ENCODE data around the gene CAMK4. TPM values are rescaled to one million over a fixed set of nuclear protein-coding genes. Genes with fewer than 3 reads are reported as not detected.

Gene CAMK4
- total RNA-seq, 2 experiments from 2014 or later, result 40.6 to 44.4 TPM

DNA sequence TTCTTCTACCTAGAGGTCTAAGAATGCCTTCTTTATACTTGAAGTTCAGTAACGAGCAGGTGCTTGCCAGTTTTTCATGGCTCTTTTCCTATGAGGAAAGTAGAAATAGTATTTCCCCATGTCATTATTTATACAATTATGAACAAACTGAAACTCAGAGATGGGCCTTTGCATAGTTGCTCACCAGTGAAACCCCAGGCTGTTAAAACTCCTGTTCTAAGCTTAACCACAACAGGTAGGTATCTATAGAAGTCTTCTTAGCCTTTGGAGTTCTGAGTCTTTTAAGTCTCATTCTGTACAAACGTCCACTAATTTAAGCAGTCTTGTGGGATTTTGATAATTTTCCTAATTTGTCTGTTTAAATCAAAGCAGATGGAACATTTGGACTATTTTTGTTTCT, 198.1 kb downstream of the CAMK4 start:
- Mint-ChIP-seq H3K36me3 (ENCODE audit: low read depth) (peaks cover 27% of the 10 kb centered on the region), H3K4me3 (no peak overlapping the region), H3K4me1 (ENCODE audit: low read depth) (peaks cover 19% of the 10 kb centered on the region), H3K27ac (no peak overlapping the region), H3K27me3 (ENCODE audit: low read depth) (no peaks in the 10 kb centered on the region), H3K9me3 (peaks cover 10% of the 10 kb centered on the region)
- no peak for DNase-seq
- intact Hi-C loops (cut with micrococcal nuclease), result no loop called here
- CTCF ChIA-PET, result no interaction called here

GRCh38 chr5:111422747-111423720, 198.8 kb downstream of the CAMK4 start:
- CTCF ChIA-PET, result no interaction called here
- H3K9me3 Mint-ChIP-seq, result peaks cover 10% of the 10 kb centered on the region
- no peak overlapping the region for H3K4me3 Mint-ChIP-seq
- no peak overlapping the region for H3K27ac Mint-ChIP-seq
- peaks cover 28% of the 10 kb centered on the region for H3K36me3 Mint-ChIP-seq (ENCODE audit: low read depth)
- peaks cover 26% of the 10 kb centered on the region for H3K4me1 Mint-ChIP-seq (ENCODE audit: low read depth)
- intact Hi-C loops (cut with micrococcal nuclease), result no loop called here
- no peak for DNase-seq
- no peaks in the 10 kb centered on the region for H3K27me3 Mint-ChIP-seq (ENCODE audit: low read depth)

DNA sequence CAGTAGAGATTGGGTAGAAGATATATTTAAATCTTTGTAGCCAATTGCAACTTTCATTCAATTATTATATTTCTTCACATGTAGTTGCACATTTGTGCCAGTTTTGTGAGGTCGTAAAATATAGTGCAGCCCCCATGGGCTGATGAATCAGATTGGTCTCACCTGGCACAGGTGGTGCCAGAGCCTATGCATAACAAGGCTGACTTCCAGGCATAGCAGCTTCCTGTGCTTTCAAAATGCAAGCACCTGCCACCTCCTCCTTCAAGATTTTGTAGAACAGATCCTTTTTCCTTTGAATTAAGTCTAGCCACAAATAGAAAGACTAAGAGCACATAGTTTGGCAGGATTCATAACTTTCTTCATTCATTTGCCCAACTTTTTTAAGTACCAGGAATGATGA, 201.0 kb downstream of the CAMK4 start:
- Mint-ChIP-seq H3K27me3 (ENCODE audit: low read depth) (no peaks in the 10 kb centered on the region), H3K4me1 (ENCODE audit: low read depth) (peaks cover 39% of the 10 kb centered on the region), H3K36me3 (ENCODE audit: low read depth) (peaks cover 28% of the 10 kb centered on the region), H3K27ac (no peak overlapping the region), H3K9me3 (peaks cover 10% of the 10 kb centered on the region), H3K4me3 (no peak overlapping the region)
- no peak for DNase-seq
- intact Hi-C loops (cut with micrococcal nuclease), result no loop called here
- CTCF ChIA-PET, result interaction anchor here (0.6 kb wide), 2 partner anchors 27 to 270 kb away, joined by 3 read pairs; no protein-coding TSS in a partner anchor

DNA sequence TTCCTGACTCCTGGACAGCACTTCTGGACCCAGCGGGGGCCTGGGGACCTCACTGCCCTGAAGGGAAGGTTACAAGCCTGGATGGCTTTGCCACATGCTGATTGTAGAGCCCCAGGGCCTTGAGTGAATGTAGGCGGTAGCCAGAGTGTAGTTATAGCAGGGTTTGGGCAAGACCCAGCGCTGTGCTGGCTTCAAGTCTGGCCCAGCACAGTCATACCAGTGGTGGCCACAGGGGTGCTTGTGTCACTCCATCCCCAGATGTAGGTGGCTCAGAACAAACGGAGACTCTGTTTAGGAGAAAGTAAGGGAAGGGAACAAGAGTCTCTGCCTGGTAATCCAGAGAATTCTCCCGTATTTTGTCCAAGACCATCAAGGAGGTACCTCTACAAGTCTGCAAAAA, 203.6 kb downstream of the CAMK4 start:
- Mint-ChIP-seq H3K27ac (no peak overlapping the region), H3K4me3 (no peak overlapping the region), H3K36me3 (ENCODE audit: low read depth) (peaks cover 16% of the 10 kb centered on the region), H3K4me1 (ENCODE audit: low read depth) (peaks cover 43% of the 10 kb centered on the region), H3K27me3 (ENCODE audit: low read depth) (no peaks in the 10 kb centered on the region), H3K9me3 (peaks cover 9% of the 10 kb centered on the region)
- CTCF ChIA-PET, result no interaction called here
- no peak for DNase-seq
- intact Hi-C loops (cut with micrococcal nuclease), result no loop called here

DNA sequence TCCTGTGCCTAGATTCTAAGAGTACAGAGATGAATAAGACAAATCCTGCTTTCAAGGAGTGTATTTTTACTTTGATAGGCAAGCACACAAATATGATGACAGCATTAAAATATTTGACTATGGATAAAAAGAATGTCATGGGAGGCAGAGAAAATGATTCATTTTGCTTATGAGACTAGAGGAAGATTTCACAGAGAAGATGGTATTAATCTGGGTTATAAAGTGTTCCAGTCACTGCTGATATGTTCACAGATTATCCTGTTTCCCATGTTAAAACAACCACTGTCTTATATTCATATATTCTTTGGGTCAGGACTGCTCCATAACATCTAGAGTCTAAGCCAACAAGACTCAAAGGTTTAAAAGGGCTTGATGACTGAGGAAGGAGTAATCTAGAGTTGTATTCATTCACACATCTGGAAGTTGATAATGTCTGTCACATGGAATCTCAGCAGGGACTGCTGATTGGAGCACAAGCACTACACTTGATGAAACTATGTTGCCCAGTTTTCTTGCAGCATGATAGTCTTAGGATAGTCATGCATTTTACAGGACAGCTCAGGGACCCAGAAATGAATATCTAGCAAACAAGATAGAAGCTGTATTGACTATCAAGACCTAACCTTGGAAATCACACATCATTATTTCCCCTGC, 208.8 kb downstream of the CAMK4 start:
- Mint-ChIP-seq H3K27me3 (ENCODE audit: low read depth) (no peaks in the 10 kb centered on the region), H3K9me3 (peaks cover 8% of the 10 kb centered on the region), H3K4me1 (ENCODE audit: low read depth) (peaks cover 33% of the 10 kb centered on the region), H3K4me3 (no peak overlapping the region), H3K36me3 (ENCODE audit: low read depth) (peaks cover 10% of the 10 kb centered on the region), H3K27ac (no peak overlapping the region)
- intact Hi-C loops (cut with micrococcal nuclease), result no loop called here
- CTCF ChIA-PET, result interaction anchor here (1.2 kb wide), 1 partner anchor 286 kb away, joined by 3 read pairs; no protein-coding TSS in a partner anchor
- no peak for DNase-seq

DNA sequence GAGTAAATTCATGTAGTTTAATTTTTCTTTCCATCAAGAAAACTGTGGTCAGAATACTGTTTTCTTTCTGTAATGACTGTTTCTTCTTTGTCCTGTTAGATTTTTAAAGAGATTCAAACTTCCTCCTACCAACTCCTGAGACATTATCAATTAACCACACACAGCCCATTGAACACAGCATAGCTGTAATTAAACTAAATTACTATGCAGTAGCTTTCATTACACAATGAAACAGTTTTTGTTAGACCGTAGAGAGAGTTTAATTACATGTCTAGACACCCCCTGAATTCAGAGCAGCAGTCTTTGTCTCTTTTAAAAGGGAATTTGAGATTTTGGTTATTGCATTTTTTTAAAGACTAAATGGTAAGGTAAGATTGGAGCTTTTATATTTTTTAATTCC, 210.6 kb downstream of the CAMK4 start:
- H3K4me3 Mint-ChIP-seq, result no peak overlapping the region
- peaks cover 32% of the 10 kb centered on the region for H3K4me1 Mint-ChIP-seq (ENCODE audit: low read depth)
- no peak overlapping the region for H3K27ac Mint-ChIP-seq
- H3K9me3 Mint-ChIP-seq, result peaks cover 4% of the 10 kb centered on the region
- intact Hi-C loops (cut with micrococcal nuclease), result no loop called here
- DNase-seq, result no peak
- H3K27me3 Mint-ChIP-seq (ENCODE audit: low read depth), result no peaks in the 10 kb centered on the region
- CTCF ChIA-PET, result interaction anchor here (0.7 kb wide), 1 partner anchor 32 kb away, joined by 3 read pairs; no protein-coding TSS in a partner anchor
- H3K36me3 Mint-ChIP-seq (ENCODE audit: low read depth), result peaks cover 10% of the 10 kb centered on the region

- Mint-ChIP-seq H3K4me3 (no peak overlapping the region), H3K27me3 (ENCODE audit: low read depth) (no peaks in the 10 kb centered on the region), H3K4me1 (ENCODE audit: low read depth) (peaks cover 12% of the 10 kb centered on the region), H3K36me3 (ENCODE audit: low read depth) (peaks cover 18% of the 10 kb centered on the region), H3K9me3 (no peaks in the 10 kb centered on the region), H3K27ac (no peak overlapping the region)
- no peak for DNase-seq
- CTCF ChIA-PET, result interaction anchor here (1.7 kb wide), 1 partner anchor 12 kb away, joined by 4 read pairs; no protein-coding TSS in a partner anchor
- intact Hi-C loops (cut with micrococcal nuclease), result no loop called here
Observed at GRCh38 chr5:111439473-111440075, 215.4 kb downstream of the CAMK4 start.

GRCh38 chr5:111447099-111447498, 222.9 kb downstream of the CAMK4 start:
- DNase-seq, result no peak
- peaks cover 11% of the 10 kb centered on the region for H3K4me1 Mint-ChIP-seq (ENCODE audit: low read depth)
- no peak overlapping the region for H3K4me3 Mint-ChIP-seq
- H3K27ac Mint-ChIP-seq, result no peak overlapping the region
- H3K36me3 Mint-ChIP-seq (ENCODE audit: low read depth), result peaks cover 28% of the 10 kb centered on the region
- intact Hi-C loops (cut with micrococcal nuclease), result no loop called here
- CTCF ChIA-PET, result no interaction called here
- H3K27me3 Mint-ChIP-seq (ENCODE audit: low read depth), result no peaks in the 10 kb centered on the region
- no peaks in the 10 kb centered on the region for H3K9me3 Mint-ChIP-seq

- DNase-seq, result no peak
- no peak overlapping the region for H3K27ac Mint-ChIP-seq
- no peaks in the 10 kb centered on the region for H3K27me3 Mint-ChIP-seq (ENCODE audit: low read depth)
- H3K36me3 Mint-ChIP-seq (ENCODE audit: low read depth), result peaks cover 29% of the 10 kb centered on the region
- CTCF ChIA-PET, result no interaction called here
- intact Hi-C loops (cut with micrococcal nuclease), result no loop called here
- peaks cover 11% of the 10 kb centered on the region for H3K4me1 Mint-ChIP-seq (ENCODE audit: low read depth)
- H3K4me3 Mint-ChIP-seq, result no peak overlapping the region
- no peaks in the 10 kb centered on the region for H3K9me3 Mint-ChIP-seq
Observed at GRCh38 chr5:111447822-111448221, 223.6 kb downstream of the CAMK4 start.

DNA sequence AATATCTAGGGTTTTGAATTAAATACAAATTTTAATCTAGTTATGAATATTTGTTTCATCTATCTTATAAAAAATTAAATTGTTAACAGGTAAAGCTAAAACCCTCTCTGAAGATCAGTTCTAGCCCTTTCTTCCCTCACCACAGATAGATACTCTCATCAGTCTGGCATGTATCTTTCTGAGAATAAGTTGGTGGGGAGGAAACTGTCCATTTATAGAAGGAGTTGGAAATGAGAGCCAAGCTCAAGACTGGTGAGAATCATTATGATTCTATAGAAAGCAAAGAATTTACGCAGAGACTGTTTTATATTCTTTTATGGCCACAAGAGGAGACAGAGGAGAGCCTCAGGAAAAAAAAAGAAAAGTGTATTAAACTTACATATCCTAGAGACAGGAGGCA, 229.1 kb downstream of the CAMK4 start:
- intact Hi-C loops (cut with micrococcal nuclease), result no loop called here
- CTCF ChIA-PET, result no interaction called here
- no peaks in the 10 kb centered on the region for H3K9me3 Mint-ChIP-seq
- H3K27me3 Mint-ChIP-seq (ENCODE audit: low read depth), result no peaks in the 10 kb centered on the region
- H3K36me3 Mint-ChIP-seq (ENCODE audit: low read depth), result peaks cover 15% of the 10 kb centered on the region
- H3K4me1 Mint-ChIP-seq (ENCODE audit: low read depth), result peaks cover 3% of the 10 kb centered on the region
- DNase-seq, result no peak
- no peak overlapping the region for H3K4me3 Mint-ChIP-seq
- H3K27ac Mint-ChIP-seq, result no peak overlapping the region

GRCh38 chr5:111453747-111454146, 229.6 kb downstream of the CAMK4 start:
- no peaks in the 10 kb centered on the region for H3K27me3 Mint-ChIP-seq (ENCODE audit: low read depth)

DNA sequence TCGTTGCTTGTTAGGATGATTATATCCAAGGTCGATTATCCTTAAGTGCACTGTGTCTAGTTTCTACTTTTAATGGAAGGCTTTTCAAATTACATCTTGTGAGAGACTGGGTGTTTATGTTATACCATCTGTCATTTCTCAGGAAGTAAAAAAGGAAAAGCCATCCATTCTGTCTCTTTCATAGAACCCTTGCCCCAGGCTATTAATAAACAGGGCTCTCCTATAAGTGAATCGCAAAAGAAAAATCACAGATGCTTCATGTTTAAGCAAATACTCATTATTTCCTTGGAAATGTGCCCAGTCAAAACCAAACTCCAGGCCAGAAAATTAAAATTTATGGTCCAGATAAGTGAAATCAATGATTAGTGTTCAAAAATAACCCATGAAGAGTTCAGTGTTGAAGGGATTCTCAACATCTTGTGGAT, 230.0 kb downstream of the CAMK4 start:
- CTCF ChIA-PET, result no interaction called here
- H3K36me3 Mint-ChIP-seq (ENCODE audit: low read depth), result peaks cover 19% of the 10 kb centered on the region
- H3K4me3 Mint-ChIP-seq, result no peak overlapping the region

More at GRCh38 chr5:111453747-111454146, 229.6 kb downstream of the CAMK4 start:
- H3K4me3 Mint-ChIP-seq, result no peak overlapping the region
- intact Hi-C loops (cut with micrococcal nuclease), result no loop called here
- peaks cover 3% of the 10 kb centered on the region for H3K4me1 Mint-ChIP-seq (ENCODE audit: low read depth)
- H3K27ac Mint-ChIP-seq, result no peak overlapping the region
- CTCF ChIA-PET, result no interaction called here
- DNase-seq, result no peak
- H3K36me3 Mint-ChIP-seq (ENCODE audit: low read depth), result peaks cover 15% of the 10 kb centered on the region
- H3K9me3 Mint-ChIP-seq, result no peaks in the 10 kb centered on the region

More for the DNA sequence above, 230.0 kb downstream of the CAMK4 start:
- H3K4me1 Mint-ChIP-seq (ENCODE audit: low read depth), result peaks cover 3% of the 10 kb centered on the region
- intact Hi-C loops (cut with micrococcal nuclease), result no loop called here
- H3K27me3 Mint-ChIP-seq (ENCODE audit: low read depth), result no peaks in the 10 kb centered on the region
- no peaks in the 10 kb centered on the region for H3K9me3 Mint-ChIP-seq
- H3K27ac Mint-ChIP-seq, result no peak overlapping the region
- no peak for DNase-seq

All from activated naive CD4-positive, alpha-beta T cell treated with anti-CD3 and anti-CD28 coated beads for 36 hours (primary cell).